OCI-LY7 (cell line): ENCODE results near the gene ADORA2A. TPM values are rescaled to one million over a fixed set of nuclear protein-coding genes. Genes with fewer than 3 reads are reported as not detected.

Source experiments
- BruUV-seq: library from RNA; stranded (reverse); fragments of 400-500 nt; replicated peaks from 2 replicates; lab custom pipeline; 2021; lab: Mats Ljungman, UMichigan
- CTCF ChIA-PET: fragments of 300-600 bp; sonication (Branson Sonifier 250); formaldehyde crosslinking; loops from one replicate; lab custom pipeline; 2022; ENCODE audit warnings: antibody characterized with exemption; ENCODE audit not compliant: unreplicated experiment; lab: Charles Lee
- POLR2A ChIA-PET: fragments of 300-600 bp; sonication (Branson Sonifier 250); formaldehyde crosslinking; loops from one replicate; lab custom pipeline; 2022; ENCODE audit warnings: antibody characterized with exemption; lab: Charles Lee
- DNase-seq: peaks from one replicate; pipeline ENCODE4 v3.0.0-alpha.2; 2015; ENCODE audit warnings: low spot score
- H2AFZ ChIP-seq: fragments of 200-600 bp; sonication (generic), shearing (Covaris generic); 2 replicates; pipeline ENCODE4 v1.6.1; 2014; ENCODE audit warnings: mild to moderate bottlenecking, antibody characterized with exemption, low read length, moderate library complexity
- H3K27ac ChIP-seq: fragments of 200-600 bp; sonication (generic); 2 replicates; pipeline ENCODE4 v1.5.1; 2014; ENCODE audit warnings: mixed run types, low read depth, mild to moderate bottlenecking, moderate library complexity, low read length, inconsistent platforms; ENCODE audit not compliant: poor library complexity, severe bottlenecking
- H3K36me3 ChIP-seq: fragments of 200-600 bp; sonication (generic); 2 replicates; pipeline ENCODE4 v1.6.1; 2014; ENCODE audit warnings: mild to moderate bottlenecking, antibody characterized with exemption, low read length, moderate library complexity, mixed read lengths; ENCODE audit not compliant: insufficient read depth
- H3K4me1 ChIP-seq: fragments of 200-600 bp; sonication (generic); 2 replicates; pipeline ENCODE4 v1.5.1; 2014; ENCODE audit warnings: mild to moderate bottlenecking, low read length; ENCODE audit not compliant: insufficient read depth, poor library complexity, severe bottlenecking
- H3K4me2 ChIP-seq: fragments of 200-600 bp; sonication (generic); 2 replicates; pipeline ENCODE4 v1.6.1; 2014; ENCODE audit warnings: mild to moderate bottlenecking, low read length
- H3K4me3 ChIP-seq: fragments of 200-600 bp; sonication (generic); 2 replicates; pipeline ENCODE4 v1.5.1; 2014; ENCODE audit warnings: mild to moderate bottlenecking, low read depth, low read length; ENCODE audit not compliant: poor library complexity, severe bottlenecking
- H3K79me2 ChIP-seq: fragments of 200-600 bp; sonication (generic); 2 replicates; pipeline ENCODE4 v1.6.1; 2016; ENCODE audit warnings: low read depth, mild to moderate bottlenecking, low read length, moderate library complexity, mixed read lengths; ENCODE audit not compliant: insufficient read depth
- H3K9me2 ChIP-seq: fragments of 200-600 bp; sonication (generic); 2 replicates; pipeline ENCODE4 v1.6.1; 2016; ENCODE audit warnings: mild to moderate bottlenecking, low read length, mixed read lengths; ENCODE audit not compliant: insufficient read depth
- H3K9me3 ChIP-seq: fragments of 200-600 bp; sonication (generic); 2 replicates; pipeline ENCODE4 v1.6.1; 2014; ENCODE audit warnings: mild to moderate bottlenecking, mixed run types, low read length, mixed read lengths
- H4K20me1 ChIP-seq: fragments of 200-600 bp; sonication (generic); 2 replicates; pipeline ENCODE4 v1.6.1; 2014; ENCODE audit warnings: mild to moderate bottlenecking, antibody characterized with exemption, low read length, moderate library complexity, mixed read lengths; ENCODE audit not compliant: insufficient read depth
- CTCF ChIP-seq: fragments of 200-600 bp; sonication (generic); conservative IDR thresholded peaks from 2 replicates; pipeline ENCODE4 v1.5.1; 2014; ENCODE audit warnings: mild to moderate bottlenecking, antibody characterized with exemption, low read length, moderate library complexity, mixed read lengths
- EZH2phosphoT487 ChIP-seq: fragments of 200-600 bp; sonication (generic); IDR thresholded peaks from 2 replicates; pipeline ENCODE4 v1.6.1; 2018; ENCODE audit warnings: low read depth, borderline replicate concordance, mild to moderate bottlenecking, mixed run types, antibody characterized with exemption, low read length, moderate library complexity, mixed read lengths
- intact Hi-C: fragments of 100-400 bp; cut with micrococcal nuclease; formaldehyde crosslinking; loops from one replicate; pipeline ENCODE4 v1.10.0; 2022; ENCODE audit not compliant: unreplicated experiment
- total RNA-seq, 2 experiments: library from RNA; depleted of rRNA in 1 of 2; stranded (reverse); fragments of >200 nt in 1 of 2; shearing (Covaris generic) in 1 of 2; gene quantifications; 2 replicates each; pipeline ENCODE4 v1.2.3, GENCODE V29; 2014 to 2022

ADORA2A gene
- total RNA-seq, 2 experiments from 2014 or later, result 35.0 to 35.7 TPM

- peaks cover 33% of the 10 kb centered on the region for H3K36me3 ChIP-seq
- no peaks in the 10 kb centered on the region for H3K9me2 ChIP-seq
Measured at GRCh38 chr22:24413736-24414385, 13.5 kb upstream of the ADORA2A start.

GRCh38 chr22:24414523-24414922, 12.9 kb upstream of the ADORA2A start:
- CTCF ChIA-PET, result no interaction called here
- POLR2A ChIA-PET, result no interaction called here
- no TSS peak for BruUV-seq

More at GRCh38 chr22:24413736-24414385, 13.5 kb upstream of the ADORA2A start:
- POLR2A ChIA-PET, result no interaction called here
- CTCF ChIA-PET, result no interaction called here
- Histone ChIP-seq H3K27ac (no peak overlapping the region), H3K4me1 (no peaks in the 10 kb centered on the region), H3K9me3 (no peaks in the 10 kb centered on the region), H3K79me2 (no peaks in the 10 kb centered on the region), H3K4me2 (no peak overlapping the region), H2AFZ (no peak overlapping the region), H4K20me1 (no peaks in the 10 kb centered on the region), H3K4me3 (no peak overlapping the region)
- TF ChIP-seq EZH2phosphoT487 (no peak), CTCF (no peak)
- intact Hi-C loops, result no loop called here
- no peak for DNase-seq
- BruUV-seq, result no TSS peak

More at GRCh38 chr22:24414523-24414922, 12.9 kb upstream of the ADORA2A start:
- Histone ChIP-seq H3K4me1 (no peaks in the 10 kb centered on the region), H3K79me2 (no peaks in the 10 kb centered on the region), H3K9me2 (no peaks in the 10 kb centered on the region), H2AFZ (no peak overlapping the region), H3K4me3 (no peak overlapping the region), H3K27ac (no peak overlapping the region), H3K36me3 (peaks cover 33% of the 10 kb centered on the region), H3K4me2 (no peak overlapping the region), H3K9me3 (no peaks in the 10 kb centered on the region), H4K20me1 (no peaks in the 10 kb centered on the region)
- DNase-seq, result no peak
- TF ChIP-seq EZH2phosphoT487 (no peak), CTCF (no peak)
- intact Hi-C loops, result no loop called here
